Lower leg skin (tissue), 4 donors: Measurements from ENCODE around the gene USP40. TPM values are rescaled to one million over a fixed set of nuclear protein-coding genes. Genes with fewer than 3 reads are reported as not detected.

Experiments
- DNase-seq, 2 donors: peaks; one replicate each; pipeline ENCODE4 v3.0.0-alpha.2; 2019; ENCODE audit warnings: low spot score in 2 of 2
- H3K4me3 ChIP-seq: fragments of 200-600 bp; sonication (generic); 2 replicates; pipeline ENCODE4 v1.5.1; 2017; ENCODE audit warnings: mild to moderate bottlenecking, low read depth; ENCODE audit not compliant: poor library complexity, severe bottlenecking
- CTCF ChIP-seq, 3 donors: fragments of 450-650 bp; IDR thresholded peaks; one replicate each; pipeline ENCODE4 v1.5.1; 2016; ENCODE audit warnings: antibody characterized with exemption in 3 of 3, mild to moderate bottlenecking in 3 of 3, moderate library complexity in 2 of 3
- POLR2A ChIP-seq, 2 donors: fragments of 450-650 bp; IDR thresholded peaks; one replicate each; pipeline ENCODE4 v1.6.1; 2016 to 2017; ENCODE audit warnings: antibody characterized with exemption in 2 of 2, mild to moderate bottlenecking in 1 of 2, moderate library complexity in 1 of 2
- WGBS, 2 donors: methylation state at CpG; one replicate each; pipeline ENCODE4 v1.1.5; 2018; 5-methylcytosine and 5-hydroxymethylcytosine counted together
- intact Hi-C: fragments of 100-400 bp; cut with DNase I; formaldehyde crosslinking; loops from one replicate; pipeline ENCODE4 v1.15.0; 2023; ENCODE audit warnings: low total_unique reads
- total RNA-seq, 4 donors: library from RNA; depleted of rRNA; stranded (reverse); fragments of >200 nt; gene quantifications; one replicate each; pipeline ENCODE4 v1.1.0, GENCODE V29; 2016

USP40 gene
- total RNA-seq, 4 donors from 2014 or later = 26.9 to 38.7 (median 37.4) TPM

- H3K4me3 ChIP-seq = no peak overlapping the region
- intact Hi-C loops = no loop called here
- TF ChIP-seq POLR2A (IDR thresholded peaks at IDR 0.05) (no peak), CTCF (IDR thresholded peaks at IDR 0.05) (no peak)
- WGBS, 2 donors = 92 to 97% methylated on average over 2 of the region's 2 CpGs
- DNase-seq = no peak
Observed at GRCh38 chr2:233498126-233498525, 68.5 kb downstream of the USP40 start.

GRCh38 chr2:233497692-233498091, 68.9 kb downstream of the USP40 start:
- TF ChIP-seq CTCF (IDR thresholded peaks at IDR 0.05) (no peak), POLR2A (IDR thresholded peaks at IDR 0.05) (no peak)
- DNase-seq = no peak
- intact Hi-C loops = no loop called here
- WGBS, 2 donors = 93 to 98% methylated on average over 2 of the region's 2 CpGs
- no peak overlapping the region for H3K4me3 ChIP-seq

GRCh38 chr2:233495503-233496496, 70.8 kb downstream of the USP40 start:
- 84 to 89% methylated on average over 10 of the region's 10 CpGs for WGBS, 2 donors
- TF ChIP-seq CTCF (IDR thresholded peaks at IDR 0.05) = no peak
- no peak for TF ChIP-seq POLR2A (IDR thresholded peaks at IDR 0.05)

GRCh38 chr2:233492751-233493150, 73.8 kb downstream of the USP40 start:
- no peak for TF ChIP-seq POLR2A (IDR thresholded peaks at IDR 0.05)
- TF ChIP-seq CTCF (IDR thresholded peaks at IDR 0.05) = no peak
- intact Hi-C loops = no loop called here
- H3K4me3 ChIP-seq = no peak overlapping the region
- no peak for DNase-seq
- WGBS, 2 donors = 57 to 76% methylated on average over 4 of the region's 4 CpGs

More at GRCh38 chr2:233495503-233496496, 70.8 kb downstream of the USP40 start:
- no peak for DNase-seq
- intact Hi-C loops = no loop called here
- no peak overlapping the region for H3K4me3 ChIP-seq

GRCh38 chr2:233492078-233492477, 74.5 kb downstream of the USP40 start:
- TF ChIP-seq POLR2A (IDR thresholded peaks at IDR 0.05) (no peak), CTCF (IDR thresholded peaks at IDR 0.05) (no peak)
- intact Hi-C loops = no loop called here
- 67 to 81% methylated on average over 4 of the region's 4 CpGs for WGBS, 2 donors

More at GRCh38 chr2:233492078-233492477, 74.5 kb downstream of the USP40 start:
- no peak for DNase-seq
- H3K4me3 ChIP-seq = no peak overlapping the region
